Gastrocnemius medialis (tissue), 4 donors: Measurements from ENCODE around the gene KHDC3L.

ENCODE experiments used
- POLR2A ChIP-seq, 2 donors: fragments of 450-650 bp; IDR thresholded peaks; one replicate each; pipeline ENCODE4 v1.6.1; 2017; ENCODE audit warnings: antibody characterized with exemption in 2 of 2, mild to moderate bottlenecking in 2 of 2, moderate library complexity in 2 of 2
- TF ChIP-seq, protein P1 (sequence below), 5 experiments: fragments of 450-650 bp in 3 of 5; fragments of 200-600 bp in 2 of 5; sonication (generic) in 2 of 5; IDR thresholded peaks in 4 of 5; conservative IDR thresholded peaks in 1 of 5; 1 replicate in 4 of 5; 2 replicates in 1 of 5; pipeline ENCODE4 v1.5.1; 2016 to 2019; ENCODE audit warnings: antibody characterized with exemption in 5 of 5, mild to moderate bottlenecking in 3 of 5, moderate library complexity in 3 of 5

DNA sequence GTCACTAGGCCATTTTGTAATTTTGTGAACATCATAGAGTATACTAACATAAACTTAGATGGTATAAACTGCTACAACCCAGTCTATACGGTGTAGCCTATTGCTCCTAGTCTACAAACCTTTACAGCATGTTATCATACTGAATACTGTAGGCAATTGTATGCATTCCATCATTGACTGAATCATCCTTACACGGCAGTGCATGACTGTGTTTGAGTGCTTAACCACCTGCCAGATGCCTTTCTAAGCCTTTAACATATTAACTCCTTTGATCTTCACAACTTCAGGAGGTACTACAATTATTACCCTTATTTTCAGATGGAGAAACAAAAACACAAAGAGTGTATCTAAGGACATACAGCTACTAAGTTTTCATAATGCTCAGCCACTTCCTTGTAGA is 22.4 kb upstream of the KHDC3L start:
- TF ChIP-seq, protein P1, sequence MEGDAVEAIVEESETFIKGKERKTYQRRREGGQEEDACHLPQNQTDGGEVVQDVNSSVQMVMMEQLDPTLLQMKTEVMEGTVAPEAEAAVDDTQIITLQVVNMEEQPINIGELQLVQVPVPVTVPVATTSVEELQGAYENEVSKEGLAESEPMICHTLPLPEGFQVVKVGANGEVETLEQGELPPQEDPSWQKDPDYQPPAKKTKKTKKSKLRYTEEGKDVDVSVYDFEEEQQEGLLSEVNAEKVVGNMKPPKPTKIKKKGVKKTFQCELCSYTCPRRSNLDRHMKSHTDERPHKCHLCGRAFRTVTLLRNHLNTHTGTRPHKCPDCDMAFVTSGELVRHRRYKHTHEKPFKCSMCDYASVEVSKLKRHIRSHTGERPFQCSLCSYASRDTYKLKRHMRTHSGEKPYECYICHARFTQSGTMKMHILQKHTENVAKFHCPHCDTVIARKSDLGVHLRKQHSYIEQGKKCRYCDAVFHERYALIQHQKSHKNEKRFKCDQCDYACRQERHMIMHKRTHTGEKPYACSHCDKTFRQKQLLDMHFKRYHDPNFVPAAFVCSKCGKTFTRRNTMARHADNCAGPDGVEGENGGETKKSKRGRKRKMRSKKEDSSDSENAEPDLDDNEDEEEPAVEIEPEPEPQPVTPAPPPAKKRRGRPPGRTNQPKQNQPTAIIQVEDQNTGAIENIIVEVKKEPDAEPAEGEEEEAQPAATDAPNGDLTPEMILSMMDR (IDR thresholded peaks at IDR 0.05 in 4 of 5, conservative IDR thresholded peaks at IDR 0.05 in 1 of 5), result no peak
- TF ChIP-seq POLR2A (IDR thresholded peaks at IDR 0.05), result no peak
